Right lobe of liver (tissue), 6 donors: ENCODE measurements around the gene CCSER1. TPM values are rescaled to one million over a fixed set of nuclear protein-coding genes. Genes with fewer than 3 reads are reported as not detected.

ENCODE experiments used
- ATAC-seq, 4 donors: fragments of 200-7000 bp; cut with Tn5 transposase; one replicate each; pipeline ENCODE4 v1.9.1; 2020; ENCODE audit warnings: mild to moderate bottlenecking in 4 of 4, moderate library complexity in 4 of 4
- DNase-seq, 3 donors: peaks; one replicate each; pipeline ENCODE4 v3.0.0-alpha.2; 2020
- H3K27ac ChIP-seq, 3 donors: fragments of 200-600 bp; one replicate each; pipeline ENCODE4 v1.8.0; 2022
- H3K27me3 ChIP-seq, 2 donors: fragments of 200-600 bp; one replicate each; pipeline ENCODE4 v1.8.0; 2022
- H3K36me3 ChIP-seq, 4 donors: fragments of 200-600 bp; sonication (generic) in 1 of 4; one replicate each; pipeline versions ENCODE4 v1.5.1 to v1.8.0; 2017 to 2022; ENCODE audit warnings: control low read depth in 1 of 4
- H3K4me1 ChIP-seq, 4 donors: fragments of 200-600 bp; sonication (generic) in 1 of 4; one replicate each; pipeline versions ENCODE4 v1.5.1 to v1.8.0; 2017 to 2022; ENCODE audit warnings: control low read depth in 1 of 4
- H3K4me3 ChIP-seq, 3 donors: fragments of 200-600 bp; one replicate each; pipeline ENCODE4 v1.8.0; 2022
- H3K9me3 ChIP-seq, 4 donors: fragments of 200-600 bp; sonication (generic) in 1 of 4; one replicate each; pipeline versions ENCODE4 v1.5.1 to v1.8.0; 2017 to 2022; ENCODE audit warnings: control low read depth in 1 of 4
- POLR2A ChIP-seq: fragments of 450-650 bp; IDR thresholded peaks from one replicate; pipeline ENCODE4 v1.6.1; 2017; ENCODE audit warnings: antibody characterized with exemption, mild to moderate bottlenecking
- WGBS: methylation state at CpG from one replicate; pipeline ENCODE4 v1.1.6; 2018; ENCODE audit warnings: low coverage, low lambda C conversion rate; ENCODE audit not compliant: insufficient coverage; ENCODE audit errors: missing lambda C conversion rate; 5-methylcytosine and 5-hydroxymethylcytosine counted together
- intact Hi-C, 2 donors: fragments of 100-400 bp; cut with DNase I; formaldehyde crosslinking; loops; one replicate each; pipeline versions ENCODE4 v1.11.2 to v1.14.1; 2022
- total RNA-seq, 6 experiments: library from RNA; depleted of rRNA in 2 of 6; stranded (reverse); fragments of >200 nt in 2 of 6; fragmentation: NEBNext Ultra II Directional in 3 of 6; extraction: Animal tissue kit (Norgen Biotek cat#: 25700) in 3 of 6; gene quantifications; one replicate each; pipeline versions ENCODE4 v1.1.0 to v1.2.4, GENCODE V29; 2016 to 2023
- TF ChIP-seq, protein P1 (sequence below), 4 donors: fragments of 200-600 bp in 3 of 4; fragments of 450-650 bp in 1 of 4; IDR thresholded peaks; one replicate each; pipeline versions ENCODE4 v1.5.1 to v1.8.0; 2016 to 2022; ENCODE audit warnings: antibody characterized with exemption in 4 of 4, mild to moderate bottlenecking in 2 of 4
- donor health status: DM: no; HTN: yes; CAD: no.
- donor health status: DM: no; HTN: no; CAD: no.
- donor health status: DM: no; HTN: no; CAD: no.
- donor health status: DM: no; HTN: yes; CAD: no.
- donor health status: DM: no; HTN: yes; CAD: no.

The CCSER1 gene
- total RNA-seq, 6 experiments from 2014 or later, result 0.15 to 1.00 (median 0.65) TPM

DNA sequence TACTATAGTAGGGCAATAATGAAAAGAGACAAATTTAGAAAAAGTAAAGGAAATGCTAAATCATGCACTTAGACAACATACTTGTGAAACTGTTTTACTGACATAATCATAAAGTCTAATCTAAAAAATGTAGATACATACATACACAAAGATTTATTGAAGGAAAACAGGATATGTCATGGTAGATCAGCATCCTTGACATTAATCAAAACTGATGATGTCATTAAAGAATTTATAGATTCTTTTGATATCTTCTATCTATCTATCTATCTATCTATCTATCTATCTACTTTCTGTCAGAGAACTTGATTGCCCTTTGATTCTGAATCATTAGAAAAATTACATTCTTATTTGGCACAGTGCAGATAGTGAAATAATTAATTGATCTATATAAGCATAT, 311.3 kb downstream of the CCSER1 start:
- no peaks in the 10 kb centered on the region for H3K27me3 ChIP-seq
- ATAC-seq (no peak), DNase-seq (no peak)
- no peak overlapping the region for H3K4me3 ChIP-seq
- no peaks in the 10 kb centered on the region for H3K4me1 ChIP-seq
- H3K9me3 ChIP-seq, result no peaks in the 10 kb centered on the region
- no peak for TF ChIP-seq POLR2A
- TF ChIP-seq, protein P1, sequence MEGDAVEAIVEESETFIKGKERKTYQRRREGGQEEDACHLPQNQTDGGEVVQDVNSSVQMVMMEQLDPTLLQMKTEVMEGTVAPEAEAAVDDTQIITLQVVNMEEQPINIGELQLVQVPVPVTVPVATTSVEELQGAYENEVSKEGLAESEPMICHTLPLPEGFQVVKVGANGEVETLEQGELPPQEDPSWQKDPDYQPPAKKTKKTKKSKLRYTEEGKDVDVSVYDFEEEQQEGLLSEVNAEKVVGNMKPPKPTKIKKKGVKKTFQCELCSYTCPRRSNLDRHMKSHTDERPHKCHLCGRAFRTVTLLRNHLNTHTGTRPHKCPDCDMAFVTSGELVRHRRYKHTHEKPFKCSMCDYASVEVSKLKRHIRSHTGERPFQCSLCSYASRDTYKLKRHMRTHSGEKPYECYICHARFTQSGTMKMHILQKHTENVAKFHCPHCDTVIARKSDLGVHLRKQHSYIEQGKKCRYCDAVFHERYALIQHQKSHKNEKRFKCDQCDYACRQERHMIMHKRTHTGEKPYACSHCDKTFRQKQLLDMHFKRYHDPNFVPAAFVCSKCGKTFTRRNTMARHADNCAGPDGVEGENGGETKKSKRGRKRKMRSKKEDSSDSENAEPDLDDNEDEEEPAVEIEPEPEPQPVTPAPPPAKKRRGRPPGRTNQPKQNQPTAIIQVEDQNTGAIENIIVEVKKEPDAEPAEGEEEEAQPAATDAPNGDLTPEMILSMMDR (IDR thresholded peaks at IDR 0.05), result no peak
- no peak overlapping the region for H3K27ac ChIP-seq
- H3K36me3 ChIP-seq, result no peaks in the 10 kb centered on the region
- intact Hi-C loops, result no loop called here

DNA sequence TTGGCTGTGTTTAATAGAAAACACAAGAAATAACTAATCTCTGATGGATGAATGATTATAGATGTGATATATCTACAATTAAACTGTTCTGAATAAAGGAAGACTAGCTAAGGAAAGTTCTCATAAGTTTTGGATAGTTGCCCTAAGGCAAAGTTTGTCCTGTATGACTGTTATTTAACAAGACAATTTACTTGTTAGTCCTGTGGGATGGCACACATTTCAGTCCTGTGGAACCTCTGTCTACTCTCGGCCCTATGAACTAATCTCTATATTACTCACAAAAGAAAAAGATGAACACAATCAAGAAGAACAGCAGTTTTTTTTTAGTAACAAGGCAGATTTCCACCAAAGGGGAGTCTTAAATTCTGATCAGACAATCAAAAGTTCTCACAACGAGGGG, 314.6 kb downstream of the CCSER1 start:
- Histone ChIP-seq H3K27ac (no peak overlapping the region), H3K36me3 (no peaks in the 10 kb centered on the region), H3K9me3 (no peaks in the 10 kb centered on the region), H3K4me3 (no peak overlapping the region), H3K4me1 (no peaks in the 10 kb centered on the region), H3K27me3 (no peaks in the 10 kb centered on the region)
- DNase-seq, result no peak
- no peak for ATAC-seq
- WGBS, result 35% methylated on average over 2 of the region's 2 CpGs
- intact Hi-C loops, result no loop called here
- TF ChIP-seq, protein P1 (IDR thresholded peaks at IDR 0.05), result no peak
- TF ChIP-seq POLR2A, result no peak

DNA sequence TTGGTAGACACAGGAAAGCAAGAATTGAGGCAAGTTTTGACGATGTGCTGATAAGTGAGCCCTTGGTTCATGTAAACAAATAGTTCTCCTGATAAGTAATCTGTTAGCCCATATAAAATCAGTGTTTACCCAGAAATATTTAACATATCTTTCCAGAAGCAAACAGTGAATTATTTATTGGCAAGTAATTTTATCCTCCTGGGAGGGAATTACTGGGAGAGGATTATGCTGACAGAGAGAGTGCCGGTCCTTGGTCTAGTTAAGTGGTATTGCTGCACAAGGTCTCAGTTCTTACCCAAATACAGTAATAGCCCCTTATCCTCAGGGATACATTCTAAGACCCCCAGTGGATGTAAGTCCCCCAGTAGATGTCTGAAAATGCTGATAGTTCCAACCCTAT, 315.4 kb downstream of the CCSER1 start:
- TF ChIP-seq, protein P1 (IDR thresholded peaks at IDR 0.05), result no peak
- no peak for TF ChIP-seq POLR2A
- Histone ChIP-seq H3K27me3 (no peaks in the 10 kb centered on the region), H3K4me1 (no peaks in the 10 kb centered on the region), H3K36me3 (no peaks in the 10 kb centered on the region), H3K4me3 (no peak overlapping the region), H3K9me3 (no peaks in the 10 kb centered on the region), H3K27ac (no peak overlapping the region)
- 46% methylated on average over 2 of the region's 2 CpGs for WGBS
- no peak for DNase-seq
- intact Hi-C loops, result no loop called here
- no peak for ATAC-seq

DNA sequence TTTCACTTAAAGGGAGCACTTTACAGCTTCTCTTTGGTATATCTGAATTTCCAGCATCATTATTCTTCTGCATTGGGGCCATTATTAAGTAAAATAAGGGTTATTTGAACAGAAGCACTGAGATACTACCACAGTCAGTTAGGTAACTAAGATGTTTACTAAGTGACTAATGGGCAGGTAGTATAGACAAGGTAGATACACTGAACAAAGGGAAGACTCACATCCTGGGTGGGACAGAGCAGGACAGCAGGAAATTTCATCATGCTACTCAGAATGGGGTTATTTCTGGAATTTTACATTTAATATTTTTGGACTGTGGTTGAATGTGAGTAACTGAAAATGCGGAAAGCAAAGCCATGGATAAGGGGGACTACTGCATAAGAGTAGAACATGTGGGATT, 316.0 kb downstream of the CCSER1 start:
- H3K9me3 ChIP-seq, result no peaks in the 10 kb centered on the region
- intact Hi-C loops, result no loop called here
- no peaks in the 10 kb centered on the region for H3K4me1 ChIP-seq
- 40% methylated on average over 1 of the region's 1 CpG for WGBS
- no peaks in the 10 kb centered on the region for H3K36me3 ChIP-seq
- no peak overlapping the region for H3K27ac ChIP-seq
- DNase-seq (no peak), ATAC-seq (no peak)
- H3K27me3 ChIP-seq, result no peaks in the 10 kb centered on the region
- no peak overlapping the region for H3K4me3 ChIP-seq
- TF ChIP-seq, protein P1 (IDR thresholded peaks at IDR 0.05), result no peak
- no peak for TF ChIP-seq POLR2A

DNA sequence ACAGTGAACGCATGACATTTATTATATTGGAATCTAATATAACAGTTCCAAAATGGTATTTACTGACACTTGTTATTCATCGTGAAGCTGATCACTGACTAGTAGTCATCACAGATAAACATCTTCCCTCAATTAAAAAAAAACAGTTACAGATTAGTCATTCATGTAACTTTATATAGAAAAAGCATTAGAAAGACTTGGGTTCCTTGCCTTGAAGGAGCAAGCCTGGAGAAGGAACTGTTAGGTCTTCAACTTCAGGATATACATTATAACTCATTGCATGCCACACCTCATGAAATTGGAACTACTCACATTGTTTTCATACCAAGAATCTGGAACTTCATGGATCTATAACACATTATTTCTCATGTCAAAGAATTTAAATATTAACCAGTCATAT, 317.7 kb downstream of the CCSER1 start:
- Histone ChIP-seq H3K27me3 (no peaks in the 10 kb centered on the region), H3K4me3 (no peak overlapping the region), H3K9me3 (no peaks in the 10 kb centered on the region), H3K4me1 (no peaks in the 10 kb centered on the region), H3K36me3 (no peaks in the 10 kb centered on the region), H3K27ac (no peak overlapping the region)
- TF ChIP-seq, protein P1 (IDR thresholded peaks at IDR 0.05), result no peak
- TF ChIP-seq POLR2A, result no peak
- WGBS, result 50% methylated on average over 2 of the region's 2 CpGs
- ATAC-seq (no peak), DNase-seq (no peak)
- intact Hi-C loops, result no loop called here
